C4-2B (cell line): Measurements from ENCODE around the gene RHEB.

Source experiments
- CTCF ChIP-seq: fragments of 450-650 bp; conservative IDR thresholded peaks from 2 replicates; pipeline ENCODE4 v1.5.1; 2017; ENCODE audit warnings: mild to moderate bottlenecking
- ZFX ChIP-seq: fragments of 450-650 bp; IDR thresholded peaks from 2 replicates; pipeline ENCODE4 v1.6.1; 2017

- no peak for TF ChIP-seq CTCF
- no peak for TF ChIP-seq ZFX
Measured at GRCh38 chr7:151514461-151515275, 5.0 kb downstream of the RHEB start.
